CD4-positive, alpha-beta T cell (primary cell): ENCODE data around the gene NIT1. TPM values are rescaled to one million over a fixed set of nuclear protein-coding genes. Genes with fewer than 3 reads are reported as not detected.

Experiments used
- ATAC-seq: fragments of 200-7000 bp; cut with Tn5 transposase; one replicate; pipeline ENCODE4 v1.10.0; 2022; ENCODE audit warnings: mild to moderate bottlenecking; ENCODE audit not compliant: poor library complexity
- CTCF ChIA-PET: fragments of 350-600 bp; sonication (Branson Sonifier 250); formaldehyde crosslinking; loops from one replicate; lab custom pipeline; 2021; ENCODE audit warnings: antibody characterized with exemption, inconsistent platforms; lab: Charles Lee
- POLR2A ChIA-PET: fragments of 350-600 bp; sonication (Branson Sonifier 250); formaldehyde crosslinking; loops from one replicate; lab custom pipeline; 2021; ENCODE audit warnings: antibody characterized with exemption, inconsistent platforms; lab: Charles Lee
- DNase-seq, 14 experiments: peaks; one replicate each; pipeline ENCODE4 v3.0.0-alpha.2; 2013 to 2020; ENCODE audit warnings: mixed read lengths in 2 of 14
- H3K27ac ChIP-seq, 2 donors: one replicate each; pipeline versions ENCODE4 v1.5.1 to v1.7.0; 2013; ENCODE audit warnings: low read length in 2 of 2, low read depth in 1 of 2, mild to moderate bottlenecking in 1 of 2
- H3K27me3 ChIP-seq, 2 experiments: 1 replicate in 1 of 2; 2 replicates in 1 of 2; pipeline versions ENCODE4 v1.6.1 to v1.7.0; 2013; ENCODE audit warnings: low read length in 2 of 2, control low read depth in 1 of 2, mild to moderate bottlenecking in 1 of 2, moderate library complexity in 1 of 2; ENCODE audit not compliant: insufficient read depth in 2 of 2, control insufficient read depth in 1 of 2
- H3K36me3 ChIP-seq: one replicate; pipeline ENCODE4 v1.6.1; 2013; ENCODE audit warnings: low read length, control low read depth; ENCODE audit not compliant: insufficient read depth
- H3K4me1 ChIP-seq: one replicate; pipeline ENCODE4 v1.6.1; 2013; ENCODE audit warnings: low read length, control low read depth; ENCODE audit not compliant: insufficient read depth
- H3K4me3 ChIP-seq: one replicate; pipeline ENCODE4 v1.5.1; 2013; ENCODE audit warnings: mild to moderate bottlenecking, low read length, moderate library complexity
- H3K9me3 ChIP-seq, 2 experiments: 1 replicate in 1 of 2; 2 replicates in 1 of 2; pipeline versions ENCODE4 v1.6.1 to v1.7.0; 2013; ENCODE audit warnings: low read length in 2 of 2, mild to moderate bottlenecking in 2 of 2, control low read depth in 1 of 2, moderate library complexity in 1 of 2; ENCODE audit not compliant: control insufficient read depth in 1 of 2, insufficient read depth in 1 of 2
- H3K27ac Mint-ChIP-seq: one replicate; pipeline ENCODE4 v1.8.0; 2020; ENCODE audit warnings: mixed read lengths
- H3K27me3 Mint-ChIP-seq: one replicate; pipeline ENCODE4 v1.8.0; 2021; ENCODE audit warnings: mixed read lengths
- H3K36me3 Mint-ChIP-seq: one replicate; pipeline ENCODE4 v1.8.0; 2021; ENCODE audit warnings: low read depth, mixed read lengths
- H3K4me1 Mint-ChIP-seq: one replicate; pipeline ENCODE4 v1.8.0; 2021; ENCODE audit warnings: low read depth, mixed read lengths
- H3K4me3 Mint-ChIP-seq: one replicate; pipeline ENCODE4 v1.8.0; 2020; ENCODE audit warnings: mild to moderate bottlenecking, mixed read lengths
- H3K9me3 Mint-ChIP-seq: one replicate; pipeline ENCODE4 v1.8.0; 2020; ENCODE audit warnings: mixed read lengths
- intact Hi-C, 2 experiments: fragments of 100-400 bp; cut with DNase I in 1 of 2; cut with micrococcal nuclease in 1 of 2; formaldehyde crosslinking; loops; one replicate each; pipeline versions ENCODE4 v1.15.1 to v1.9.0; 2023 to 2025; cut with DNase I, micrococcal nuclease
- total RNA-seq, 174 experiments: library from RNA in 2 of 174; stranded (reverse) in 2 of 174; gene quantifications; one replicate each; pipeline ENCODE4 v1.2.3 and lab custom pipeline; 2021 to 2026
- TF ChIP-seq, protein P1 (sequence below): fragments of 200-600 bp; IDR thresholded peaks from one replicate; pipeline ENCODE4 v1.8.0; 2022; ENCODE audit warnings: antibody characterized with exemption, mild to moderate bottlenecking

The NIT1 gene
- total RNA-seq, 2 experiments from 2014 or later = 15.9 to 18.0 TPM

DNA sequence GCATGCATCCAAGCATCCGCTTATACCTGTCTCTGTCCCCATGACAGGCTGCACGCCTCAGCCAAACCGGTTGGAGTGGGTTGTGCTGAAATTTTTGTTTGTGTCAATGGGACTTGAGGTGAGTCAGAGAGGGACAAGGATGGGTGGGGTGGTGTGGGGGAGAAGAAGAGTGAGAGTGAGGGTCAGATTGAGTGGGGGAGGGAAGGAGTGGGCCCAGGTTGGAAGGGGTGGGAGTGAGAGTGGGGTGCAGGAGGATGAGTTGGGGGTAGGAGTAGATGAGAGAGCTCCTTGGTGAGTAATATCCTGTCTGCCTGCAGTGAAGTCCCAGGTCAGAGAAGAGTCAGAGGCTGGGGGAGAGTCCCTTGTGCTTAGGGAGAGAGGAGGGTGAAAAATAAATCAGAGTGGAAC is 25.3 kb upstream of the NIT1 start:
- ChIA-PET POLR2A (interaction anchor here (1.5 kb wide), 1 partner anchor 47 kb away, joined by 5 read pairs; the partner anchor contains the start of gene USF1), CTCF (interaction anchor here (1.6 kb wide), 1 partner anchor 23 kb away, joined by 5 read pairs; the partner anchor contains the start of gene ARHGAP30)
- Mint-ChIP-seq H3K36me3 (peaks cover 5% of the 10 kb centered on the region), H3K27ac (no peak overlapping the region), H3K4me1 (peaks cover 19% of the 10 kb centered on the region), H3K4me3 (no peak overlapping the region), H3K27me3 (peaks cover 3% of the 10 kb centered on the region), H3K9me3 (no peaks in the 10 kb centered on the region)
- no peaks in the 10 kb centered on the region for H3K27me3 ChIP-seq
- TF ChIP-seq, protein P1, sequence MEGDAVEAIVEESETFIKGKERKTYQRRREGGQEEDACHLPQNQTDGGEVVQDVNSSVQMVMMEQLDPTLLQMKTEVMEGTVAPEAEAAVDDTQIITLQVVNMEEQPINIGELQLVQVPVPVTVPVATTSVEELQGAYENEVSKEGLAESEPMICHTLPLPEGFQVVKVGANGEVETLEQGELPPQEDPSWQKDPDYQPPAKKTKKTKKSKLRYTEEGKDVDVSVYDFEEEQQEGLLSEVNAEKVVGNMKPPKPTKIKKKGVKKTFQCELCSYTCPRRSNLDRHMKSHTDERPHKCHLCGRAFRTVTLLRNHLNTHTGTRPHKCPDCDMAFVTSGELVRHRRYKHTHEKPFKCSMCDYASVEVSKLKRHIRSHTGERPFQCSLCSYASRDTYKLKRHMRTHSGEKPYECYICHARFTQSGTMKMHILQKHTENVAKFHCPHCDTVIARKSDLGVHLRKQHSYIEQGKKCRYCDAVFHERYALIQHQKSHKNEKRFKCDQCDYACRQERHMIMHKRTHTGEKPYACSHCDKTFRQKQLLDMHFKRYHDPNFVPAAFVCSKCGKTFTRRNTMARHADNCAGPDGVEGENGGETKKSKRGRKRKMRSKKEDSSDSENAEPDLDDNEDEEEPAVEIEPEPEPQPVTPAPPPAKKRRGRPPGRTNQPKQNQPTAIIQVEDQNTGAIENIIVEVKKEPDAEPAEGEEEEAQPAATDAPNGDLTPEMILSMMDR = no peak
- H3K9me3 ChIP-seq = no peaks in the 10 kb centered on the region
- intact Hi-C loops = loop anchor here in 1 of 2 experiments (10.0 kb wide), 1 partner anchor 258 kb away; no protein-coding TSS in a partner anchor
- no peak overlapping the region for H3K27ac ChIP-seq
- no peak overlapping the region for H3K4me3 ChIP-seq
- ATAC-seq (peak; percentile 16), DNase-seq (peak in 3 of 14 experiments; percentile 5 to 42 (median 32))
- no peaks in the 10 kb centered on the region for H3K36me3 ChIP-seq
- H3K4me1 ChIP-seq = peaks cover 9% of the 10 kb centered on the region

DNA sequence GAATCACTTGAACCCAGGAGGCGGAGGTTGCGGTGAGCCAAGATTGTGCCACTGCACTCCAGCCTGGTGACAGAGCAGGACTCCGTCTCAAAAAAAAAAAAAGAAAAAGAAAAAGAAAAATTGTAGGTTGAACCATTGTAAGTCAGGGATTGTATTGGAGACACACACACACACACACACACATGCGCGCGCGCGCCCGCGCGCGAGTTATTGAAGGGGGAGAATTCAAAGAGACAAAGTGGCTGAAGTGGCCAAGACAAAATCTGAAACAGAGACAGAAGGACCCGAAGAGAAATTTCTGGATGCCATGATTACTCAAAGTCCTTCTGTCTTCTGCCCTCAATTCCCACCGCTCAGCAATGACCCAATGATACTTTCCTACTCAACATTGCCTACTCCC is 23.4 kb upstream of the NIT1 start:
- POLR2A ChIA-PET = interaction anchor here (1.0 to 4.9 kb wide), 2 partner anchors 25 to 50 kb away, joined by 4 to 79 read pairs; partner anchors contain the start of gene ARHGAP30
- peaks cover 6% of the 10 kb centered on the region for H3K27me3 Mint-ChIP-seq
- no peak overlapping the region for H3K27ac Mint-ChIP-seq
- H3K4me3 ChIP-seq = no peak overlapping the region
- no peaks in the 10 kb centered on the region for H3K27me3 ChIP-seq
- DNase-seq = no peak
- H3K4me1 ChIP-seq = peaks cover 22% of the 10 kb centered on the region
- H3K4me1 Mint-ChIP-seq = peaks cover 32% of the 10 kb centered on the region
- H3K27ac ChIP-seq = no peak overlapping the region
- peaks cover 12% of the 10 kb centered on the region for H3K36me3 Mint-ChIP-seq
- H3K9me3 Mint-ChIP-seq = no peaks in the 10 kb centered on the region
- TF ChIP-seq, protein P1 = no peak
- H3K36me3 ChIP-seq = peaks cover under 1% of the 10 kb centered on the region
- intact Hi-C loops = loop anchor here in 1 of 2 experiments (10.0 kb wide), 1 partner anchor 260 kb away; no protein-coding TSS in a partner anchor
- H3K9me3 ChIP-seq = no peaks in the 10 kb centered on the region
- ATAC-seq = no peak
- CTCF ChIA-PET = no interaction called here
- H3K4me3 Mint-ChIP-seq = no peak overlapping the region

DNA sequence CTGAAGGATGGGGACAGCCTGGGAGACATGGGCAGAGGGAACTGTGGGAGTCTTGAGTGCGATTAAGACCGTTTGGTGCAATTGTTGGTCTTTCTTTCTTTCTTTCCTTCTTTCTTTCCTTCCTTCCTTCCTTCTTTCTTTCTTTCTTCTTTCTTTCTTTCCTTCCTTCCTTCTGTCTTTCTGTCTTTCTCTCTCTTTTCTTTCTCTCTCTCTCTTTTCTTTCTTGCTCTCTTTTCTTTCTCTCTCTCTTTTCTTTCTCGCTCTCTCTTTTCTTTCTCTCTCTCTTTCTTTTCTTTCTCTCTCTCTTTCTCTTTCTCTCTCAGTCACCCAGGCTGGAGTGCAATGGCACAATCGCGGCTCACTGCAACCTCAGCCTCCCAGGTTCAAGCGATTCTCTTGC is 22.7 kb upstream of the NIT1 start:
- Histone ChIP-seq H3K4me1 (peaks cover 22% of the 10 kb centered on the region), H3K4me3 (no peak overlapping the region), H3K9me3 (no peaks in the 10 kb centered on the region), H3K27ac (no peak overlapping the region), H3K36me3 (peaks cover 8% of the 10 kb centered on the region), H3K27me3 (no peaks in the 10 kb centered on the region)
- POLR2A ChIA-PET = interaction anchor here (1.0 to 4.9 kb wide), 2 partner anchors 25 to 50 kb away, joined by 4 to 79 read pairs; partner anchors contain the start of gene ARHGAP30
- ATAC-seq = no peak
- no peak overlapping the region for H3K4me3 Mint-ChIP-seq
- H3K36me3 Mint-ChIP-seq = peaks cover 19% of the 10 kb centered on the region
- peaks cover 30% of the 10 kb centered on the region for H3K4me1 Mint-ChIP-seq
- intact Hi-C loops = loop anchor here (5.0 to 10.0 kb wide), 2 partner anchors 258 to 260 kb away; no protein-coding TSS in a partner anchor
- H3K27me3 Mint-ChIP-seq = peaks cover 6% of the 10 kb centered on the region
- TF ChIP-seq, protein P1 = peak; percentile 21
- CTCF ChIA-PET = interaction anchor here (5.8 kb wide), 1 partner anchor 99 kb away, joined by 46 read pairs; no protein-coding TSS in a partner anchor
- H3K27ac Mint-ChIP-seq = no peak overlapping the region
- H3K9me3 Mint-ChIP-seq = no peaks in the 10 kb centered on the region
- DNase-seq = no peak
